GM18508 (cell line): ENCODE results near the gene OPRD1.
"Not testable (repeated sequence)": the region's sequence is repeated elsewhere in the genome, so short reads cannot be mapped to it uniquely, and the experiment has no call there.

Source experiments
- ATAC-seq: cut with Tn5 transposase; IDR thresholded peaks from one replicate; pipeline ENCODE4 v1.9.1; 2021; ENCODE audit warnings: moderate number of reproducible peaks; ENCODE audit not compliant: insufficient read depth, unreplicated experiment

Gene OPRD1

GRCh38 chr1:28796352-28797211, 15.4 kb upstream of the OPRD1 start:
- ATAC-seq, result no peak

- ATAC-seq, result no peak
Measured at GRCh38 chr1:28800324-28800723, 11.6 kb upstream of the OPRD1 start.

DNA sequence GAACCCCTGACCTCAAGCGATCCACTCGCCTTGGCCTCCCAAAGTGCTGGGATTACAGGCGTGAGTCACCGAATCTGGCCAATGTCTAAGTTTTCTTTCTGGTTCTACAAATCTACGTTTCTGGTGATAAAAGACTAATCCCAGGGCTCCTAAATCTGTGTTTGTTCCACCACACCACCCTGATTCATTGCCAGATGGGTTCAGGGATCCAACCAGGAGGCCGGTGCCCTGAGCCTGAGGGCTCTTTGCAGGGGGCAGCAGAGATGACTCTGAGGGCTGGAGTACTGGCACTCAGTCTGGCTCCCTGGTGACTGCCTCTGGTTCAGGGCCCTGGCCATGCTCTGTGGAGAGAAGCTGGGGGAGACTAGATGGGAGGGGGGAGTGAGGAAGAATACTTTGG, 10.5 kb upstream of the OPRD1 start:
- no peak for ATAC-seq

GRCh38 chr1:28803051-28803450, 8.9 kb upstream of the OPRD1 start:
- no peak for ATAC-seq

DNA sequence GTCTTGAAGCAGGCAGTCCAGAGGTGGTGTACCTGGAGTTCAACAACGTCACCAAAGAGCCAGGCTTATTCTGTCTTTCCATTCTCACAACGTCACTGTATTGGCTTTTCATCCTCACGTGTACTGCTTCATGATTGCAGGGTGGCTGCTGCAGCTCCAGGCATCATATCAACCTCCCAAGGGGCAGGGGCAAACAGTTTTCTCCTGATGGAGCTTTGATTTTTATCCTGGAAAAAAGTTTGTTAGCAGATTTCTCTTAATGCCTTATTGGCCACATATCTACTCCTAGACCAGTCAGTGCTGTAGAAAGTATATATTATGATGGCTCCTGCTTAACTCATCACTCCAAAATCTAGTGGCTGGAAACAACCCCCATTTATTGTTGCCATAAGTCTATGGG, 8.3 kb upstream of the OPRD1 start:
- no peak for ATAC-seq

DNA sequence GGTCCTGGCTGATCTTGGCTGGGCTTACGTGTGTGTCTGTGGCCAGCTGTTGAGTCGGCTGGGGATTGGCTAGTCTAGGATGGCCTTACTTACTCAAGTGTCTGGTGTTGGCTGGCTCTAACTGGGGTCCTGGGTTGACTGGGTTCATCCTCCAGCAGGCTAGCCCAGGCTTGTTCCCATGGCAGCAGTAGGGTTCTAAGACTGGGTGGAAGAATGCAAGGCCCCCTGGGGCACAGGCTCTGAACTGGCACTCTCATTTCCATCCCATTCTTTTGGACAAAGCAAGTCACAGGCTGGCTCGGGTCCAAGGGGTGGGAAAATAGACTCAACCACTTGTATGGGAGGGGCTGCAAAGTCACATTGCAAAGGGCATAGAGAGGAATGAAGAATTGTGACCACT, 7.9 kb upstream of the OPRD1 start:
- ATAC-seq, result no peak

DNA sequence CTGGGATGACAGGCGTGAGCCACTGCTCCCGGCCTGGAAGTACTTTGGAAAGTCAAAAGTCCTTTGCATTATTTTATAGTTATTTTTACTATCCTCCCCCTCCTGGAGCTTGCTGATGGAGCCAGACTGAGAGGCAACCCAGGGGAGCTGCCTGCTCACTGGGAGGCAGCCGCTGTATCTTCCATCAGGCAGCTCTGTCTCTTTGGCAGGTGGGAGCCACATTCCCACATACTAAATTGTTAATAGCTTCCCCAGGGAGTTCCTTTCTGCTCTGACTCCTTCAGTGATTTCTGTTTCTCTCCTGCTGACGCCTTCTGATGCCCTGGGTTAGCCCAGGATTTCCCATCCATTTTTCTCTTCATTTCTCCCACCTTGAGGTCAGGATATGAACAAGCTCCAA, 4.9 kb upstream of the OPRD1 start:
- no peak for ATAC-seq

- no peak for ATAC-seq
Measured at GRCh38 chr1:28807986-28808385, 4.0 kb upstream of the OPRD1 start.

GRCh38 chr1:28811369-28811765, 603 bp upstream of the OPRD1 start:
- ATAC-seq, result no peak

GRCh38 chr1:28812669-28813468, 899 bp downstream of the OPRD1 start:
- no peak for ATAC-seq

DNA sequence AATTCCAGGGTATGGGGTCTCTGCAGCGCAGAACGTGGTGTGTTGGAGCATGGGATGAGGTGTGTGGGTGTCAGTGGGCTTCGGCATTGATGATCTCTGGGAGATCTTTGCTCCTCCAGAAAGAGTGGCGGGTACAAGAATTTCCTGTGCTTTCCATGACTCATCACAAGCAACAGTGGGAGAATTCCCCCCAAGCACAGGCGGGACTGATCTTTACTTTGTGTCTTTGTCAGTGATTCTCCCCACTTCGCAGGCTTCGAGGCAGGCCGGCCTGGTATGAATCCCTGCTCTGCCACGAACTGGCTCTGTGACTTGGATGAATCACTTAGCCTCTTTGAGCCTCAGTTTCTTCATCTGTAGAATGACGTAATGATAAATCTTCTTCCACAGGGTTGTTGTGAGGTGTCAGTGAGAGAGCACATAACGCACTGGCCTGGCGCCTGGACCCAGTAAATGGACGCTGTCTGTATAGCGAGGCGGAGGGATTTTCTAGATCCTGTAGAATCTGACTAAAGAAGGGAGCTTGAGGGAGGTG, 2.0 kb downstream of the OPRD1 start:
- ATAC-seq, result no peak

DNA sequence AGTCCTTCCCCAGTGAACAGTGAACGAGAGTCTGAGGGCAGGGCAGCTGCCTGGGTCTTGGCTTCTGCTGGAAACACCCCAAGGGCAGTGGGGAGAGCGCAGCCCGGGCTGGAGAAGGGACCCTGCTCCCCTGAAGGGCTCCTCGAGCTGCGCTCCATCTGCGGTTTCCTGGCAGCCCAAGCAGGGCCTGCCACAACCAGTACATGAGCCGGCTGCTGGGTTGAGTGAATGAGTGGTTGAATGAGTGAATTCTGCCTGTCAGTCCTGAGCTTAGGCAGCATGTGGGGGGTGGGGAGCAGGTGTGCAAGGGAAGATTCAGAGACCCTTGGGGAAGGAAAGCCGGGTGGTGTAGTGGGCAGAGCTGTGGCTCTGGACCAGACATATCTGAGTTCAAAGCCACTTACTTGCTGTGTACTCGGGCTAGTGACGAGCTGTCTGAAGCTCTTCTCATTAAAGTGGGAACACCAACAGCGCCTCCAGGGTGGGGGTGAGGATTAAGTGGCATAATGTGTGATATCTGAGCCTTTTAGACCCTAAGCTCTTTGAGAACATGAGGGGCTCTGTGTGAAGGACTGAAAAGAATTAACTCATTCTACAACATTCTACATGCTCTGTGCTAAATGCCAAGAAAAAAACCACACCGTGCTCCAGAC, 3.7 kb downstream of the OPRD1 start:
- no peak for ATAC-seq

- ATAC-seq, result no peak
Measured at GRCh38 chr1:28817133-28817532, 5.2 kb downstream of the OPRD1 start.

- no peak for ATAC-seq
Measured at GRCh38 chr1:28819020-28819419, 7.0 kb downstream of the OPRD1 start.

DNA sequence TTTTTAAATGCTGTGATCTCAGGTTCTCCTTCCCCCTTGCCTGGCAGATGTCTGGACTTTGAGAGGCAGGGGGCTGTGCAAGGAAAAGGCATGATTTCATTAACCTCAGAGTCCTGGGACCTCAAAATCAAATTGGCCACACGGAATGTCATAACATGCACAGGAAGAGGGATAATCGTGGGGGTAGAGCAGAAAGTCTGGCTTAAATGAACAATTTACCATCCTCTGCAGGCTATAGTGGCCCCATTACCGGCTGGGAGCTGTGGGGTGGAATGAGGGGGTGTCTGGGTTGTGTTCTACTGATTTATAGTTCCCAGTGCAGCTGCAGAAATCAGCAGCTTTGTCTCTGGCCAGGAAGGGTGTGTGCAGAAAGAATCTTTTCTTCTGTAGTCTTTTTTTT, 10.8 kb downstream of the OPRD1 start:
- no peak for ATAC-seq

- not testable (repeated sequence) for ATAC-seq
Measured at GRCh38 chr1:28824061-28824460, 12.1 kb downstream of the OPRD1 start.

DNA sequence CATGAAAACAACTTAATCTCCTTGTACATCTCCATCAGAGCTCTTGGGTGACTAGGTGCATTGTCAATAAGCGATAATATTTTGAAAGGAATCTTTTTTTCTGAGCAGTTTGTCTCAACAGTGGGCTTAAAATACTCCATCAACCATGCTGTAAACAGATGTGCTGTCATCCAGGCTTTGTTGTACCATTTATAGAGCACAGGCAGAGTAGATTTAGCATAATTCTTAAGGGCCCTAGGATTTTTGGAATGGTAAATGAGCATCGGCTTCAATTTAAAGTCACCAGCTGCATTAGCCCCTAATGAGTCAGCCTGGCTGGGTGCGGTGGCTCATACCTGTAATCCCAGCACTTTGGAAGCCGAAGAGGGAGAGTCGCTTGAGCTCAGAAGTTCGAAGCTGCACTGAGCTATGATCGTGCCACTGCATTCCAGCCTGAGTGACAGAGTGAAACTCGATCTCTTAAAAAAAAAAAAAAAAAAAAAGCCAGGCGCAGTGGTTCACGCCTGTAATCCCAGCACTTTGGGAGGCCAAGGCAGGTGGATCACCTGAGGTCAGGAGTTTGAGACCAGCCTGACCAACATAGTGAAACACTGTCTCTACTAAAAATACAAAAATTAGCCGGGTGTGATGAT, 16.4 kb downstream of the OPRD1 start:
- ATAC-seq, result not testable (repeated sequence)

DNA sequence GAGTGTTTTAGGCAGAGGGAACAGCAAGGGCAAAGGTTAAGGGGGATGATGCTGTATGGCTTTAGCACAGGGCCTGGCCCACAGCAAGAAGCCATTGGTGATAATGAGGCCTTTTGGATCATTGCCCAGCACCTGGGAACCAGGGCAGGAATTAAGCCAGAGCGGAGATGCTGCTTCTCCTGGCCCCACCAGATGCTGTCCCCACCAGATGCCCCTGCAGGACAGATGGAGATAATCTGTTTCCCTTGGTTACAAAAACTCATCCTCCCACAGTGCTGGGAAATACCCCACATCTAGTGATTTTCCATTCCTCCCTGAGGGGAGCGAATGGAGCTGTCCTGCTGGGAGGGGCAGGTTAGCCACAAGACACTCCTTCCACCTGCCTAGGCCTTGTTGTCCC, 18.8 kb downstream of the OPRD1 start:
- ATAC-seq, result no peak

DNA sequence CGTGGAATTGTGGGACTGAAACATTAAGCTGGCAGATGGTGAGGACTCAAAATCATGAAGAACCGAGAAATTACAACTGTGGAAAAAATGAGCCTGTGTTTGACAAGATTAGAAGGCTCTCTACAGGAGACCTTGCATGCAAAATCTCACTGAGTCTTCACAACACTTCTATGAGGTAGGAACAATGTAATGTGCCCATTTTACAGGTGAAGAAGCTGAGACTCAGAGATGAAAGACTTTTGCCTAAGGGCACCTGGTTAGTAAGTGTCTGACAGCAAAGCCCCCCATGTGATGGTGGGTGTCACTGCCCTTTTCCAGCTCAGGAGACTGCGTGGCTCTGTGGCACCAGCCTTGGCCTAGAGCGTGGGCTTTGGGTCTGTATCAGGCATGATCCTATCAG, 21.0 kb downstream of the OPRD1 start:
- ATAC-seq, result no peak

DNA sequence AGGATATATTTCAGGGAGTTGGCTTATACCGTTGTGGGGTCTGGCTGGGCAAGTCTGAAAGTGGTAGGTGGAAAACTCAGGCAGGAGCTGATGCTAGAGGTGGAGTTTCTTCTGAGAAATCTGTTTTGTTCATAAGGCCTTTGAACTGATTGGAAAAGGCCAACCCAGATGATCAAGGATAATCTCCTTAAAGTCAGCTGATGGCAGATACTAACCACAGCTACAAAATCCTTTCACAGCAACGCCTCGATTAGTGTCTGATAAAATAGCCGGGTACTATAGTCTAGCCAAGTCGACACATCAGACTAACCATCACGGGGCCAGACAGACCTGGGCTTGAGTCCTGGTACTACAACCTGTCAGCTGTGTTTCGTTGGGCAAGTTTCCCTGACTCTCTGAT, 21.4 kb downstream of the OPRD1 start:
- ATAC-seq, result no peak
